Esophagus muscularis mucosa (tissue), 4 donors: ENCODE results near the gene GNAO1.

Experiments
- CTCF ChIP-seq, 3 experiments: fragments of 200-600 bp in 2 of 3; fragments of 450-650 bp in 1 of 3; sonication (generic) in 2 of 3; IDR thresholded peaks; one replicate each; pipeline ENCODE4 v1.5.1; 2017 to 2019; ENCODE audit warnings: antibody characterized with exemption in 3 of 3, mild to moderate bottlenecking in 2 of 3, moderate library complexity in 1 of 3
- EP300 ChIP-seq: sonication (generic); formaldehyde crosslinking; IDR thresholded peaks from one replicate; pipeline ENCODE4 v1.6.1; 2017; ENCODE audit warnings: antibody characterized with exemption
- POLR2A ChIP-seq: fragments of 450-650 bp; IDR thresholded peaks from one replicate; pipeline ENCODE4 v1.6.1; 2017; ENCODE audit warnings: antibody characterized with exemption, moderate library complexity, mild to moderate bottlenecking, low read depth
- POLR2AphosphoS5 ChIP-seq, 2 donors: sonication (generic); formaldehyde crosslinking; IDR thresholded peaks; one replicate each; pipeline ENCODE4 v1.6.1; 2017; ENCODE audit warnings: antibody characterized with exemption in 2 of 2

GRCh38 chr16:56365552-56365951 is 174.3 kb downstream of the GNAO1 start:
- TF ChIP-seq POLR2AphosphoS5 (IDR thresholded peaks at IDR 0.05) (no peak), EP300 (no peak), CTCF (IDR thresholded peaks at IDR 0.05) (no peak), POLR2A (no peak)
